Osteoblast (primary cell): ENCODE measurements around the gene PLCG1. TPM values are rescaled to one million over a fixed set of nuclear protein-coding genes. Genes with fewer than 3 reads are reported as not detected.

ENCODE experiments used
- DNase-seq: peaks from one replicate; pipeline ENCODE4 v3.0.0; 2011; ENCODE audit warnings: low spot score, mixed read lengths; ENCODE audit not compliant: insufficient read length; ENCODE audit errors: missing footprints
- H2AFZ ChIP-seq: 2 replicates; pipeline ENCODE4 v1.6.0; 2011; ENCODE audit warnings: mild to moderate bottlenecking, low read length
- H3K27ac ChIP-seq: 2 replicates; pipeline ENCODE4 v1.5.1; 2011; ENCODE audit warnings: mild to moderate bottlenecking, low read depth, low read length, moderate library complexity
- H3K27me3 ChIP-seq: 2 replicates; pipeline ENCODE4 v1.6.0; 2012; ENCODE audit warnings: mild to moderate bottlenecking, control low read depth, inconsistent platforms, low read length, moderate library complexity; ENCODE audit not compliant: insufficient read depth
- H3K36me3 ChIP-seq: 2 replicates; pipeline ENCODE4 v1.5.1; 2011; ENCODE audit warnings: mild to moderate bottlenecking, low read length, control low read depth, moderate library complexity; ENCODE audit not compliant: insufficient read depth
- H3K4me1 ChIP-seq: 2 replicates; pipeline ENCODE4 v1.5.1; 2011; ENCODE audit warnings: mild to moderate bottlenecking, low read length, control low read depth, moderate library complexity; ENCODE audit not compliant: insufficient read depth
- H3K4me2 ChIP-seq: 2 replicates; pipeline ENCODE4 v1.6.0; 2011; ENCODE audit warnings: mild to moderate bottlenecking, low read length; ENCODE audit not compliant: insufficient read depth
- H3K4me3 ChIP-seq: fragments of 200-600 bp; sonication (generic); 3 replicates; pipeline ENCODE4 v1.5.1; 2012; ENCODE audit warnings: mild to moderate bottlenecking, low read length, inconsistent platforms; ENCODE audit not compliant: insufficient read depth
- H3K79me2 ChIP-seq: 2 replicates; pipeline ENCODE4 v1.6.0; 2012; ENCODE audit warnings: mild to moderate bottlenecking, low read length, control low read depth, inconsistent platforms; ENCODE audit not compliant: insufficient read depth
- H3K9me3 ChIP-seq: 2 replicates; pipeline ENCODE4 v1.5.1; 2011; ENCODE audit warnings: low read depth, low read length, control low read depth
- H4K20me1 ChIP-seq: 2 replicates; pipeline ENCODE4 v1.6.0; 2012; ENCODE audit warnings: mild to moderate bottlenecking, low read length, control low read depth; ENCODE audit not compliant: insufficient read depth
- total RNA-seq: library from RNA; depleted of rRNA; stranded (reverse); fragments of >200 nt; gene quantifications from 2 replicates; pipeline ENCODE4 v1.2.3, GENCODE V29; 2012
- TF ChIP-seq, protein P1 (sequence below): IDR thresholded peaks from 2 replicates; pipeline ENCODE4 v1.5.1; 2011; ENCODE audit warnings: mild to moderate bottlenecking, low read depth, low read length, moderate library complexity; ENCODE audit errors: extremely low read depth

Gene PLCG1
- total RNA-seq, 1 donor: 72.4 TPM

DNA sequence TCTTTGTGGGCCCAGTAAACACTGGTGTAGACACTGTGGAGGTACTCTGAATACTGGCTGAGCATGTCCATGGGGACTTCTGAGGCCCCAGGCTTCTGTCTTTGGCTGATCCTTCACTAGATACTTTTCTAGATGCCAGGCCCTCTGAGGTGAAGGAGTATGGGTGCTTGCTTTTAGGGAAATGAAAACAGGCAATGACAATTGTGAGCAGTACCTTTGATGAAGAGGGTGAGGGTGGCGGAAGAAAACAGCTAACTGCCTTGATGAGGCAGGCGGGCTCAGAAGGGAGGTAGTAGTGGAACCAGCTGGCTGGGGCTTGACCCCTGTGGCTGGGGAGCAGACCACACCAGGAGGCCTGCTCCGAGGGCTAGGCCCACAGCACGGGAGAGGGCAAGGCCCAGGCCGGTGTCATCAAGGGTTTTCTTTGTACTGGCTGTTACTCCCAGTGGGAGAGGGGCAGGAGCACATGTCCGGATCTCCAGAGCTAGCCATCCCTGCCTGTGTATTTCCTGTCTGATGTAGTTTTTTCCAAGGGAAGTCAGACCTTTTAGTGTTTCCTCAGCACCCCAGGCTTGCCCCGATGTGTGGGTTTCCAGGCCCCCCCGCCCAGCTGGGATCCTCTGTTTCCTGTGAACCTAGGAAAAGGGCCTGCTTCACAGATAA, 3.9 kb downstream of the PLCG1 start:
- no peaks in the 10 kb centered on the region for H3K27me3 ChIP-seq
- no peak for DNase-seq
- peaks cover 94% of the 10 kb centered on the region for H3K79me2 ChIP-seq
- H3K9me3 ChIP-seq: no peaks in the 10 kb centered on the region
- TF ChIP-seq, protein P1, sequence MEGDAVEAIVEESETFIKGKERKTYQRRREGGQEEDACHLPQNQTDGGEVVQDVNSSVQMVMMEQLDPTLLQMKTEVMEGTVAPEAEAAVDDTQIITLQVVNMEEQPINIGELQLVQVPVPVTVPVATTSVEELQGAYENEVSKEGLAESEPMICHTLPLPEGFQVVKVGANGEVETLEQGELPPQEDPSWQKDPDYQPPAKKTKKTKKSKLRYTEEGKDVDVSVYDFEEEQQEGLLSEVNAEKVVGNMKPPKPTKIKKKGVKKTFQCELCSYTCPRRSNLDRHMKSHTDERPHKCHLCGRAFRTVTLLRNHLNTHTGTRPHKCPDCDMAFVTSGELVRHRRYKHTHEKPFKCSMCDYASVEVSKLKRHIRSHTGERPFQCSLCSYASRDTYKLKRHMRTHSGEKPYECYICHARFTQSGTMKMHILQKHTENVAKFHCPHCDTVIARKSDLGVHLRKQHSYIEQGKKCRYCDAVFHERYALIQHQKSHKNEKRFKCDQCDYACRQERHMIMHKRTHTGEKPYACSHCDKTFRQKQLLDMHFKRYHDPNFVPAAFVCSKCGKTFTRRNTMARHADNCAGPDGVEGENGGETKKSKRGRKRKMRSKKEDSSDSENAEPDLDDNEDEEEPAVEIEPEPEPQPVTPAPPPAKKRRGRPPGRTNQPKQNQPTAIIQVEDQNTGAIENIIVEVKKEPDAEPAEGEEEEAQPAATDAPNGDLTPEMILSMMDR: no peak
- H3K4me3 ChIP-seq: no peak overlapping the region
- no peak overlapping the region for H3K4me2 ChIP-seq
- no peaks in the 10 kb centered on the region for H3K36me3 ChIP-seq
- H3K27ac ChIP-seq: no peak overlapping the region
- no peak overlapping the region for H2AFZ ChIP-seq
- peaks cover 22% of the 10 kb centered on the region for H3K4me1 ChIP-seq
- peaks cover 79% of the 10 kb centered on the region for H4K20me1 ChIP-seq

DNA sequence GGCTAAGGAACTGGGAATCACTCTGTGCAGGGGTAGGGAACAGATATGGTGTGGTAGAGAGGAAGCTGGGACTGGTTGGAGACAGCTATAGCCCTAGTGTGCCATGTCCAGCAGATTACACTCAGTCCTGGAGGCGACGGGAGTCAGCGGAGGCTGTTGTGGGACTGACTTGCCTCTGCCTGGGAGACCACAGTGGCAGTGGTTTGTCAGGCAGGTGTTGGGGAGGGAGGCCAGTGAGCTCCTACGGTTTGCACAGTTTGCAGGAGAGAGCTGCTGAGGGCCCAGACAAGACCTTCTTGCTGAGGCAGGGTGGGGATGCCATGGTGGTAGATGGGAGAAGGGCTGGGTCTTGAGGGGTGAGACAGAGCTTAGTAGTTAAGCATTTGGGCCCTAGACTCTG, 4.9 kb downstream of the PLCG1 start:
- Histone ChIP-seq H3K4me1 (peaks cover 22% of the 10 kb centered on the region), H3K9me3 (no peaks in the 10 kb centered on the region), H3K79me2 (peaks cover 99% of the 10 kb centered on the region), H4K20me1 (peaks cover 88% of the 10 kb centered on the region), H3K27ac (no peak overlapping the region), H2AFZ (no peak overlapping the region), H3K36me3 (no peaks in the 10 kb centered on the region), H3K4me2 (no peak overlapping the region), H3K27me3 (no peaks in the 10 kb centered on the region), H3K4me3 (no peak overlapping the region)
- DNase-seq: no peak
- TF ChIP-seq, protein P1: no peak

DNA sequence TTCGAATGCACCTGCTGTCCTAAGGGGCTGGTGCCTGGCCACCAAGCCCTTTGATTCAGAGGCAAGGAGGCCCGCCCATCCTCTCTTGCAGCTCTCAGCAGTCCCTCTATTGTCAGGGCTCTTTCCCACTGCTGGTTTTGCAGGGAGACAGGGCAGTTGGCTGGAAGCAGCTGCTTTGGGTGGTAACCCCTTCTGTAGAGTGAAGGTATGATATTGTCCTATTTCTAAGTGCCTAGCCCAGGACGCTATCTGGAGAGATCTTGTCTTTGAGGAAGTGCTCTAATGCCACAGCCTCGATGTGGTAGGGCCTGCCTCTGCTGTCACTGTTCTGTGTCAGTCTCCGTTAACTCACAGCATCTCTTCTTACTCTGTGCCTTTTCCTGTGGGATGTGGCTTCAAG, 5.6 kb downstream of the PLCG1 start:
- H3K4me2 ChIP-seq: no peak overlapping the region
- TF ChIP-seq, protein P1: no peak
- peaks cover 91% of the 10 kb centered on the region for H4K20me1 ChIP-seq
- no peaks in the 10 kb centered on the region for H3K36me3 ChIP-seq
- H2AFZ ChIP-seq: no peak overlapping the region
- DNase-seq: no peak
- H3K4me1 ChIP-seq: peaks cover 22% of the 10 kb centered on the region
- no peak overlapping the region for H3K27ac ChIP-seq
- H3K4me3 ChIP-seq: no peak overlapping the region
- no peaks in the 10 kb centered on the region for H3K9me3 ChIP-seq
- no peaks in the 10 kb centered on the region for H3K27me3 ChIP-seq
- peaks cover 98% of the 10 kb centered on the region for H3K79me2 ChIP-seq

DNA sequence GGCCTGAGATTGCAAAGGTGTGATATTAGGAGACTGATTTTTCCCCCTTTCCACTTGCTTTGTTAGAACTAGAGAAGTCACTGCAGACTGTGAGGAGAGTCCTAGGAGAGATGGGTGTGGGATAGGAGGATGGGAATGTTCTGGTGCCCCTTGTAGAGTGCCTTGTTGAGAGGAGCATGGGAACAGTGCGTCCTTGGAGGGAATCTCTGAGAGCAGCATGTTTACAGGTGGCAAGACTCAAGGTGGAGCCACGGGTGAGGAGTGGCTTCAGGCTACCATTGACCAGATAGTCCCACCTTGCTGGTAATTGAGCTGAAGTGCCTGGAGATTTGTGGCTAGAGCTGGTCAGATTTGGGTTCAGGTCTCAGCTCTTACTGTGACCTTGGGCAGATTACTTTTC, 6.0 kb downstream of the PLCG1 start:
- peaks cover 94% of the 10 kb centered on the region for H4K20me1 ChIP-seq
- no peaks in the 10 kb centered on the region for H3K27me3 ChIP-seq
- H3K36me3 ChIP-seq: no peaks in the 10 kb centered on the region
- no peak overlapping the region for H3K4me3 ChIP-seq
- H3K4me1 ChIP-seq: peaks cover 22% of the 10 kb centered on the region
- TF ChIP-seq, protein P1: no peak
- no peak overlapping the region for H3K27ac ChIP-seq
- no peak for DNase-seq
- H3K4me2 ChIP-seq: no peak overlapping the region
- no peaks in the 10 kb centered on the region for H3K9me3 ChIP-seq
- peaks cover 98% of the 10 kb centered on the region for H3K79me2 ChIP-seq
- no peak overlapping the region for H2AFZ ChIP-seq
